Activated CD8-positive, alpha-beta memory T cell treated with anti-CD3 and anti-CD28 coated beads, Interleukin-2, amount 50 U/mL, for 48 hours (primary cell): ENCODE results near the gene SIRPB2.
A peak's percentile ranks its signal among the peaks of the same experiment; 100 is the strongest.

Experiments used
- DNase-seq: peaks from one replicate; pipeline ENCODE4 v3.0.0-alpha.2; 2020

SIRPB2 gene

DNA sequence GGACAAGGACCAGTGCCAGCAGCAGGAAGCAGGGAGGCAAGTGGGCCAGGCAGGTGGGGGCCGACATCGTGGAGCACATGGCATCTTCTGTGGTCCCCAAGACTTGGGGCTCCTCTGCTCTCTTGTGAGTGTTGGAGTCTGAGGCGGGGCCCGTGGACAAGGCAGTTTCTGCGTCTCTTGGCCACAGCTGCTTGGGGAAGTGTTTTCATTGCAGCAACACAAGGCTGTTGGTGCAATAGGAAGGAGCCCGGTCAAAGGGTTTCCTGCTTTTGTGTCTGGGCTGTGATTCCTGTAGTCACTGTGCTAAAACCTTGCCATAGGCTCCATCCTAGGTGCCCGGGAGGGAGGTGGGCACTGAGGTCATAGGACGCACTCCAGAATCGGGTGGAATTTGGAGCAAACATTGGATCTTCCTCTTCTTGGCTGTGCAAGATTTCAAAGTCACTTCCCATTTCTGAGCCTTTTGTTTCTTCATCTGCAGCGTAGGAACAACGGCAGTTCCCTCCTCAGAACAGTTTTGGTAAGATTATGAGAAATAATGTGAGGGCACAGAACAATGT lies at the start of gene SIRPB2:
TSS of gene SIRPB2 (minus strand) at position 140 of the 560 bp plus-strand sequence. CDS start at position 79, 61 bp downstream.
- DNase-seq = no peak

DNA sequence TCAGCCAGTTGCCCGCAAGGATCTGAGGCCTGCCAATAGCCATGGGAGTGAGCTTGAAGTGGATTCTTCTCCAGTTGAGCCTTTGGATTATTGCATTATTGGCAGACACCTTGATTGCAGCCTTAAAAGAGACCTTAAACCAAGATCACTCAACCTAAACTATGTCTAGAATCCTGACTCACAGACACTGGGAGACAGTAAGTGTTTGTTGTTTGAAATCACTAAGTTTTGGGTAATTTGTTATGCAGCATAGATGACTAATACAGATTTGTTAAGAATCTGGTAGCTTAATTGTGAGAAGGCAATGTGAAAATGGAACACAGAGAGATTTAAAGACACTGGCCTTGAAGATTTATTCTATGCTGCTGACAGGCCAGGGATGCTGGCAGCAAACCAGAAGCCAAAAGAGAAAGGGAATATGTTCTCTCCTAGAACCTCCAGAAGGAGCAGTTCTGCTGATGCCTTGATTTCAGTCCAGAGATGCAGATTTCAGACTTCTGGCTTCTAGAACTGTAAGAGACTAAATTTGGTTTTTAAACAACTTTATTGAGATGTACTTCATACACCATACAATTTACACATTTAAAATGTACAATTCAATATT lies 48.7 kb upstream of the SIRPB2 start:
- no peak for DNase-seq

DNA sequence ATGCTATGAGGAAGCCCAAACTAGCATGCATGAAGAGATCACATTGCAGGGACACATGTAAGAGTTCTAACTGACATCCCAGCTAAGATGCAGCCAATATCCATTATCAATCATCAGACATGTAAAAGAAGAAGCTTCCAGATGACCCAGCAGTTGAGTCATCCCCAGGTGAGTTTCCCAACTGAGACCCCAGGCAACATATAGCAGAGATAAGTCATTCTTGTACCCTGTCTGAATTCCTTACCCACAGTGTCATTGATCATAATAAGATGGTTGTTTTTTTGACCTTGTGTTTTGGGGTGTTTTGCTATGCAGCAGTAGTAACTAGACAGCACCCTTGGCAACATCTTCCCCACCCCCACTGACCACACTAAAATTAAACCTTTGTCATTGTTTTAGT lies 47.4 kb upstream of the SIRPB2 start:
- no peak for DNase-seq

DNA sequence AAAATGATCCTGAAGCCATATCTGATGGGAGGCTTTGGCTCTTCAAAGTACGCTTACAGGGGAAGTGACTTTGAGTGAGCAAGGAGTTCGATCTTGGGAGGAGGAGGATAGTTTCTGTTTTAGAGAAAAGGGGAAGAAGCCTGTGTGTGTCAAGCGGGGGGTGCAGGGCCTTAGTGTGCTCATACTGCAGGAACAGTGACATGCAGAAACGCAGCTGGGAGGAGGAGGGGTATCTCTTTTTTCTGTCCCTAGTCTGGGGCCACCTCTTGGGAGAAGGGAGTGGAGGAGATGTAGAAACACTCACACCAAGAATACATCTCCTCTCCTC lies 46.5 kb upstream of the SIRPB2 start:
- no peak for DNase-seq

DNA sequence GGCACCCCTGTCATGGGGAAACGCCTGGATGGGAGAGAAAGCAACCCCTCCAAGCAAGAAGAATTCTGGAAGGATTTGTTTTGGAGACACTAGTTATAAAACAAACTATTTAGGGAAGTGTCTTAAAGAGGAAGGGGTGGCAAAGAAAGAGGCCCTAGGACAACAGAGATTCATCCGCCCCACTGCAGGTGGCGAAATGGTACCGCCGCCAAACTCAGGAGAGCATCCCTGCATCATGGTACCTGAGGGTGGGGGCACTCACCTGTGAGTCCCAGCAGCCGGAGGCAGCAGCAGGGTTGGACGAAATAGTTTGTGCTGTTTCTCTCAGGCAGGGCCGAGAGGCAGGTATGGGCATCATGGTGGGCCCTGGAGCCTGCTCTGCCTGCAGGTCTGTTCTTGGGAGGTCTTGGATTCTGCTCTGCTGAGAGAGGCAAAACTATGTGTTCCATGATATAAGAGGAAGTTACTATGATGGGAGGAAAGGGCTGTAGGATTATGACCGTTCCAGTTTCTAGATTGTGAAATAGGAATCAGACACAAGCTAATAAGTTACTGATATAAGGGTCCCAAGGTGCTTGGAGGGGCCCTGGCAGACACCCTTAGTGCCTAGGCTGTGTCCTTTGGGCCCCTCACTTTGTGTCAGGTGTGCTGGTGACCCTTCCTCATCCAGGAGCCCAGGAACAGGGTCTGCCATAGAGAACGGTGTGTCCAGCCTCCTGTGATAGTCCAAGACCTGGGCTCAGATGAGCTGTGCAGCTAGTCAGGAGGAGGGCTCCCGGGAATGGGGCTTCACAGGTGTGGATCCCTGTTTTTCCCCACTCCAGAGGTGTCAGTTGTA lies 45.9 kb upstream of the SIRPB2 start:
- no peak for DNase-seq

DNA sequence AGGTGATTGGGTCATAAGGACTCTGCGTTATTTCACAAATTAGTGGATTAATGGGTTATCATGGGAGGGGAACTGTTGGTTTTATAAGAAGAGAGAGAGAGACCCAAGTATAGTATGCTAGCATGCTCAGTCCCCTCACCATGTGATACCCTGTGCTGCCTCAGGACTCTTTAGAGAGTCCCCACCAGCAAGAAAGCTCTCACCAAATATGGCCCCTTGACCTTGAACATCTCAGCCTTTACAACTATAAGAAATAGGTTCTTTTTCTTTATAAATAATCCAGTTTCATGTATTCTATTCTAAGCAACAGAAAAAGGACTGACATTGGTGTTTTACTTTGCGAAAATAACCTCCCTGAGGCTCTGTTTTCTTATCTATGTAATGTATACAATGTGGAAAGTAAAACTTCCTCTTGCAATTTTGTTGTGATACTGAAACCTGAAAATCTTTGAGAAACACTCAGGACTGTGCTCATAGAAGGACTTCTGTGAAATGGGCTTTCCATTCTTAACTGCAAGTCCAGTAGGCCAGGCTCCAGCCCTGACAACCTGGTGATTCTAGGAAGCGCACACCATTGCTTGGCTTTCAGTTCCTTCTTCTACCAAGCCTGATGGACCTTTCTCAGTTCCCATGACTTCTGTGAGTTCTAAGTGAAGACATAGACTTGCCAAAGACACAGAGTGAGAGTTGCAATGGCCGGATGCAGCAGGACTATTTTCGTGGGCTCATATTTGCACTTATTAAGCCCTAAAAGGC lies 44.4 kb upstream of the SIRPB2 start:
- no peak for DNase-seq

DNA sequence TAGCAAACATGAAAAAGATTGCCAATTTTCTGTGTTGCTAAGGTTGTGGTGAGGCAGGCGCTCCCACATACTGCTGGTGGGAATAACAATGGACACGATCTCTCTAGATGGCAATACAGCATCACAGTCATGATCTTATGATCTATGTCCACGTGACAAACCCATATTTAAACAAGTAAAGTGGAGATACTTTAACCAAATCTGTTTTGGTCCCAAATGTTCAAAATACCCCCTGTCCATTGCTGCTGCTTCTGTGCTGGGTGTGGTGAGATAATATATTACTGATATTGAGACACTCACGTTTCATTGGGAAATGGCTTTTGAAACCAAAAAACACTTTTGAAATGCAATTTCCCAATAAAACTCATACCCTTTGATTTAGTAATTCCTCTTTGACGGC lies 43.3 kb upstream of the SIRPB2 start:
- no peak for DNase-seq

DNA sequence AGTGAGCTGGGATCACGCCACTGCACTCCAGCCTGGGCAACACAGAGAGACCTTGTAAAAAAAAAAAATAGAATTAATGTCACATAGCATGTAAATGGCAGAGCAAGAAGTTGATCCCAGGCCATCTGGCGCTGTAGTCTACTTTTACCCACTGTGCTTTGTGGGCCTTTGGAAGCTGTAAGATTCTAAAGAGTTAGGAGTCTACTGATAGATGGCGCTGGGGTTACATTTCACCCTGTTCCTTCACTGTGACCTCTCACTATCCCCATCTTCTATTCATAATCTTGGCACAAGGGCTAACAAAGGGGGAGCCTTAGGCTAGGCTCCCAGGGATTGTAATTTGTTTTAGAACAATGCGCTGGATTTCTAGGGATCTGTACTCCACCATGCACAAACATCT lies 41.8 kb upstream of the SIRPB2 start:
- DNase-seq = no peak

DNA sequence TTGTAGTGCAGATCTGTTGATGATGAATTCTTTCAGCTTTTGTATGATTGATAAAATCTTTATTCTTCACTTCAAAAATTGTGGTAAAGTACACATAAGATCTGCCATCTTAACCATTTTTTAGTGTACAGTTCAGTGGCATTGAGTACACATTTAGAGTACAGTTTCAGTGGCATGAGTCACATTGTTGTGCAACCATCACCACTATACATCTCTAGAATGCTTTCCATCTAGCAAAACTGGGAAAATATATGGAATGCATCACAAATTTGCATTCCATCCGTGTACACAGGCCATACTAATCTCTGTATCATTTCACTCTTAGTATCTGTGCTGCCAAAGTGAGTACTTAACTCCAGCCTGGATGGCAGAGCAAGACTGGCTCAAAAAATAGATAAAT lies 37.6 kb upstream of the SIRPB2 start:
- no peak for DNase-seq

DNA sequence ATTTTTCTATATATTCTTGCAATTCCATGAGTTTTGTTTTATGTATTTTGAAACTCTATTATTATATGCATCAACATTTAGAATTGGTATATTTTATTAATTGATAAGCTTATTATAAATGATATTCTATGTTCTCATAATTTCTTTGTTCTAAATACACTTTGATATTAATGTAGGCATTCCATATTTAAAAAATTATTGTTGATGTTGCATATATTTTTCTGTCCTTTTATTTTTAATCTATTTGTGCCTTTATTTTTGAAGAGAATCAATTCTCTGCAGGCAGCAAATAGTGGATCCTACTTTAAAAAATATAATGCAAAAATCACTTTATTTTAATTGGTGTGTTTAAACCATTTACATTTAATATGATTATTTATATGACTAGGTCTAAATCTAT lies 36.7 kb upstream of the SIRPB2 start:
- no peak for DNase-seq

DNA sequence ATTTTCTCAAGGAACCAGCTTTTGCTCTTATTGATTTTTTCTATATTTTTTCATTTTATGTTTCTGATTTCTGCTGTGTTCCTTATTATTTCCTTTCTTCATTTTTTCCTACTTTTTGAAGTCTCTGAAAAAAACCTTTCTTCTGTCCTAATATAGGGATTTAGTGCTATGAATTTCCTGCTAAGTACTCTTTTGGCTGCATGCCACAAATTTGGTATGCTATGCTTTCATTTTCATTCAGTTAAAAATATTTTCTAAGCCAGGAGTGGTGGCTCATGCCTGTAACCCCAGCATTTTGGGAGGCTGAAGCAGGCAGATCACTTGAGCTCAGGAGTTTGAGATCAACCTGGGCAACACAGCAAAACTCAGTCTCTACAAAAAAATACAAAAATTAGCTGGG lies 35.7 kb upstream of the SIRPB2 start:
- no peak for DNase-seq

DNA sequence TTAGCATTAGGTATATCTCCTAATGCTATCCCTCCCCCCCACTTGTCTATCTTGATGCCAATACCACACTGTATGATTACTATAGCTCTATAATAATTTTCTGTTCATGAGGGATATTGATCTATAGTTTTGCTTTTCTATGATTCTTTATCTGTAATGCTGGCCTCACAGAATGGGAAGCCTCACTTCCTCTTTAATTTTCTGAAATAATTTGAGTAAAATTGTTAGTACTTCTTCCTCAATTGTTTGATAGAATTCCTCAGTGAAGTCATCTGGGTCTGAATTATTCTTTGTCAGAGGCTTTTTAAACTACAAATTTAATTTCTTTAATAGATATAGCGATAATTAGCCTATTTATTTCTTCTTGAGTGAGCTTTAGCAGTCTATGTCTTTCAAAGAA lies 35.1 kb upstream of the SIRPB2 start:
- DNase-seq = no peak

DNA sequence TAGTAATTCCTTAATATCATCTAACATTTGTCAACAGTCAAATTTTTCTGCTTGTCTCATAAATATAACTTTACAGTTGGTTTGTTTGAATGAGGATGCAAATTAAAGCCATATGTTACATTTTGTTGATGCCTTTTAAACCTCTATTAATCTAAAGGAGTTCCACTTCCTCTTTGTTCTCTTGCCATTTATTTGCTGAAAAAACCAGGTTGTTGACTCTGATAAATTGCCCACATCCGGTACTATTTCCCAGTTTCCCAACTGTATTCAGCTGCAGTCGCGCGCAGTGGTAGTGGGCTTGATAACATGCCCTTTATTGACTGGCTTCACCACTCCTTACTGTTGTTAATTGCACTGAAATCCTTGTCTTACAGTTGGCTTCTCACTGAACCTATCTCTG lies 32.8 kb upstream of the SIRPB2 start:
- no peak for DNase-seq

DNA sequence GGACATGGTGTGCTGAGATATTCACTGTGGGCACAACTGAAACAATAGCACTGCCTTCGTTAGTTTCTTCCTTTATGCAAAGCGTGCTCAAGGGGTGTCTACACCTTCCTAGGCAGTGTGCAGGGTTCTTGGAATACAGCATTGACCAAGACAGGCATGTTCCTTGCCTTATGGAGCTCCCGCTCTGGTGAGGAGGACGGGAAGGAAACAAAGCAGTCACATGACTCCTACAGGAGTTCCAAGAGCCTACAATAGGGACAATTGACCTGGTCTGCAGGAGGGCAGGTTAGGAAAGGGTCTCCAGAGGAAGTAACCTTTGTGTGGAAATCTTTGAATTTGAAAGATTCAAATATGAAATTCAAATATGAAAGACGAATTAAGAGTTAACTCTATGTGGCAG lies 25.8 kb upstream of the SIRPB2 start:
- no peak for DNase-seq

DNA sequence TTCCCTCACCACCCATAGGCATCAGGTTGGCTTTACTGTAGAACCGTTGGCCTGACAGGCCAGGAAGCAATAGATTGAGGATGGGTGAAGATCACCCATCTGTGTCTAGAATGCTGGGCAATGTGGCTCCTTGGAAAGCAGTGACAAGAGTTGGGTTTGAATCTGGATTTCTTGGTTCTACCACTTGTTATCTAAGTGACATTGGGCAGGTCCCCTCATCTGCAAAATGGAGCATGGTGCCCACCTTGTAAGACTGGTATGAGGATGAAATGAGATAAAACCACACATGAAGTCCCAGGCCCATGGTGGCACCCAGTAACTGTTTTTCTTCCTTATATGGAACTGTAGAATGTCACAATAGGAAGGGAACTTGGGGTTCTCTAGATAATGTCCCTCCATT lies 22.6 kb upstream of the SIRPB2 start:
- no peak for DNase-seq

DNA sequence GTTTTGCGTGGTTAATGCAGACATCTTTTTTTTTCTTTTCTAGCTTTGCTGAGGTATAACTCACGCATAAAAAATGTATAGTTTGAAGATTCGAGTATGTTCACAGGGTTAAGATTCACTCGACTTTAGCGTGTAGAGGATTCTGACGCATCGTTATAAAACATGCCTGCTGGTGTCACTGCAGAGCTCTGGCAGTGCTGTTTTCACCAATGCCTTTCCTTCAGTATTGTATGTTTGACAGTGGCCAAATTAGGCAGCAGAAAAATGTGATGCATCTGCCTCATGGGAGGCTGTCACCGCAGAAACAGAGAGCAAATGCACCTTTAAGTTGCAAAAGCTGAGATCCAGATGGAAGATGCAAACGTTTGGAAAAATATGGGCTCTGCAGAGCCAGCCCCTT lies 18.0 kb upstream of the SIRPB2 start:
- no peak for DNase-seq

DNA sequence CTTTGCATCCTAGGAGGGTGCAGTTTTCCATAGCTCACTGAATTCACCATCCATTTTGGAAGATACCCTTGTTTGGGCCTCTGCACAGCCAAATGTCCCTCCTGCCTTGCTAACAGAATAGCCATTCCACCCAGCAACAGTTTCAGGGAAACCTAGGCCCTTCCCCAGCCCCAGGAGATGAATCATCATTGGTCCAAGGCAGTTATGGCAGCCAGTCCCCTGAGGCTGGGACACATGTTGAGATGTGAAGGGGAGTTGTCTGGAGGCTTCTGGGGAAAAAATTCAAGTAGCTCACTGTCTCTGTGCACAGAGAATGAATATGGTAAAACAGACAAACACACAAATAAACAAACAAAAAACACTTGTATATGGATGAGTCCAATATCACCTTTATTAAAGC lies 17.4 kb upstream of the SIRPB2 start:
- no peak for DNase-seq

DNA sequence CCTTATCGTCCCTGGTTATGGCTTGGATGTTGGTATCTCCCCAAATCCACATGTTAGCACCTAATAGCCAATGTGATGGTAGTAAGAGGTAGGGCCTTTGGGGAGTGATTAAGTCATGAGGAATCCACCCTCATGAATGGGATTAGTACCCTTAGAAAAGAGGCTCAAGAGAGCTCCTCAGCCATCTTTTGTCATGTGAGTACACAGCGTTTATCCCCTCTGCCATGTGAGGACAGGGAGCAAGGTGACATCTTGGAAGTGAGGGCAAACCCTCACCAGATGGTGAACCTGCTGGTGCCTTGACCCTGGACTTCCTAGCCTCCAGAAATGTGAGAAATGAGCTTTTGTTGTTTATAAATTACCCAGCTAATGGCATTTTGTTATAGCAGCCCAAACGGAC lies 16.1 kb upstream of the SIRPB2 start:
- DNase-seq = no peak

DNA sequence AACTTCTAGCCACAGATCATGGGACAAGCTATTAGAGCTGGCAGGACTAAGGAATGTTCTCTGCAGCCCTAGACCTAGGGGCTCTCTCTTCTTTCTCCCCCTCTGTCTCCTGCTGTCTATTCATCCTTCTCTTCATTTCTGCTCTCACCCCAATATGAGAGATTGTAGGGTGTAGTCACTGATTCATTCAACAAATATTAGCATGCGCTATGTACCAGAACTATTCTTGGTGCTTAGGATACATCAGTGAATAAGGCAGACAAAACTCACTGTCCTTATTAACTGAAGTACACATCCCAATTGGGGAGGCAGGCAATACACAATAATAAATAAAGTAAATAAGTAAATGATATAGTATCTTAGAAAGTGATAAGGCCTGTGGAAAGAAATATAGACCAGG lies 14.7 kb upstream of the SIRPB2 start:
- DNase-seq = no peak

DNA sequence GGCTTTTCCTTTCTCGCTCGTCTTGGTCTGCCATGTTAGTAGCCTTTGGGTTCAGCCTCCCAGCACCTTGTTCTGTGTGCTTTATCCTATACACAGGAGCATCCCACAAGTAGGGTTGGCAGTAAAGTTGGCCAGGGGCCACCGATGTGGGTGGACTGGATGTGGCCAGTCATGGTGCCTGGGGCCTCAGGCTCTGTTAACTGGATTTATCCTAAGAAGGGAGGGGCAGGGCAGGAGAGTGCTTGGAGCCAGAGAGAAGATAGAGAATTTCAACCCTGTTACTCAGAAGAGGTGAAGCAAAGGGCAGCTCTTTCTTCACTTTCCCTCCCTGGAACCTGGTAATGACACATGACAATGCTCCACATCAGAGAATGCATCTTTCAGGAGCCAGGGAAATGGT lies 14.1 kb upstream of the SIRPB2 start:
- no peak for DNase-seq

DNA sequence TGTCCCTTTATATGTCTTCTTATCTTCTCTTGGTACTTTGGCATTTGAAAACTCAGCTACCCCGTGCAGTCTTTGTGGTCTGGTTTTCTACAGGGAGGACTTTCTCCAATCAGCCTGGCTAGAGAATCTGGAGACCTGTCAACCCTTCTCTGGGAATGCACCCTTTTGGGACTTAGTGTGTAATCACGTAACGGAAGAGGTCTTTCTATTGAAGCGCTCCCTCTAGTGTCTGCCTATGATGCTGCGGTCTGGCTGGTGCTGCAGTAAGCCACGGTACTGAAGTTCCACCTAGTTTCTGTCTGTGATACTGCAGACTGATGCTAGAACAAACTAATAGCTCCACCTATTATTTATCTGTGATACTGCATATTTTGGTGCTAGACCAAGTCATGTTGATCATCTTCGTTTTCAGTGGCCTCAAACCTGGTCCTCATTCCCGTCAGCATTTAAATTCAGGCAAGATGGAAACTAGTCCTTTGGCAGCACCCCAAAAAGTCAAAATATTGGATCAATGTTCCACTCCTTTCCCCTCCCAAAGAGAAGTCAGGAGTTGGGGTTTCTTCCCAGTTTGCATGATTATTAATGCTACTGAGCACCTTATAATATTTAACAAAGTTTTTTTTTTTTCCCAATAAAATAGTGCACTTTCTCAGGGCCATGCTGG lies 12.5 kb upstream of the SIRPB2 start:
- DNase-seq = peak; percentile 69

DNA sequence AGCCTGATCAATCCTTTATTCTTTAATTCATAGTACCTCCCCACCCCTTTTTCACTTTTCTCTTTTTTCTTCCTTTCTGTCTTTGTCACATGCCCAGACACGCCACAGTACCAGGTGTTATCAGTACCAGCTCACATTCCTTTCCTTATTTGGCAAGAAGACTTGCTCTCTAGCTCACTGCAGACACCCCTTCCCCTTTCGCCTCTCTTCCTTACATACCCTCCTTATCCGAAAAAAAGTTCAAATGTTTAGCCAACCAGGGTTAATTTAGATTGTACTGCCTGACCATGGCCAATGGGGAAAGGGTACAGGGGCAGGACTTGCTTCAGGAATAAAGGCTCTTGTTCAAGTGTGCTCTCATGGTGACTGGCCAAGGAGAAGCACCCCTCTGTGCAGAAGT lies 9.3 kb upstream of the SIRPB2 start:
- DNase-seq = no peak
